NCI-H748 treated with DMSO at 0.1 percent for 48 hours (cell line): Measurements from ENCODE around the gene JMJD7.

Experiments
- DNase-seq: peaks from one replicate; lab custom pipeline; 2025; lab: John Stamatoyannopoulos, UW

Gene JMJD7

DNA sequence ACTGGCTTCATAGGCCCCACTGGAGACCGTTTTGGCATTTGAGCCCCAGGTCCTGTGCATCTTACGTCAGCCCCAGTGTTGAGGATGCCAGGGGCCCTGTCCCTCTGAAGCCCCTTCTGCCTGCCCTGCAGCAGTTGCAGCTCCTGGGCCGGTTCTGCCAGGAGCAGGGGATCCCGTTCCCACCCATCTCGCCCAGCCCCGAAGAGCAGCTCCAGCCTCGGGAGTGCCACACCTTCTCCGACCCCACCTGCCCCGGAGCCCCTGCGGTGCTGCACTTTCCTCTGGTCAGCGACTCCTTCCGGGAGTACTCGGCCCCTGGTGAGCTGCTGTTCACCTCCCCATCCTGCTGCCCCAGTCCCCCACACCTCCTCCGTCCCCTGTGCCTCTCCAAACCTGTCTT is 19.3 kb downstream of the JMJD7 start:
- DNase-seq = no peak

- no peak for DNase-seq
These were observed 20.1 kb downstream of the JMJD7 start for GRCh38 chr15:41847981-41848380.

GRCh38 chr15:41848631-41849030 is 20.7 kb downstream of the JMJD7 start:
- DNase-seq = no peak

GRCh38 chr15:41849204-41849603 is 21.3 kb downstream of the JMJD7 start:
- no peak for DNase-seq

DNA sequence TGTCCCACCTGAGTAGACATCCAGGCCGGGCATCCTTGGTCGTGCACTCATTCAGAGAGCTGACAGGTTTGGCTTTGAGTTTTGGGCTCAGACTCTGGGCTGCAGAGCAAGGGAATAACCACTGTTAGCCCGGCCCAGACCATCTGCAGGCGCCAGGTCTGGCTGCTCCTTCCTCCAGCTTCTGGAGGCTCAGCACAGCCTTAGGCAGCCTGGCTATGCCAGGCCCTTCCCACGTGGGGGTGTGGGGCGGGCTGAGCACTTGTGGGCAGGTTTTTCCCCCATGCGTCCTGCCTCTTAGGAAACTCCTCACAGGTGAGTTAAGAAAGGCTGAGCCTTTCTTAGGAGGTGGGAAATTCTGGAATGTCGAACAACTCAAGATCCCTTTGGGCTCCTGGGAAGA is 22.0 kb downstream of the JMJD7 start:
- DNase-seq = no peak

GRCh38 chr15:41850482-41851166 is 22.7 kb downstream of the JMJD7 start:
- DNase-seq = no peak

GRCh38 chr15:41851167-41851523 is 23.3 kb downstream of the JMJD7 start:
- no peak for DNase-seq

DNA sequence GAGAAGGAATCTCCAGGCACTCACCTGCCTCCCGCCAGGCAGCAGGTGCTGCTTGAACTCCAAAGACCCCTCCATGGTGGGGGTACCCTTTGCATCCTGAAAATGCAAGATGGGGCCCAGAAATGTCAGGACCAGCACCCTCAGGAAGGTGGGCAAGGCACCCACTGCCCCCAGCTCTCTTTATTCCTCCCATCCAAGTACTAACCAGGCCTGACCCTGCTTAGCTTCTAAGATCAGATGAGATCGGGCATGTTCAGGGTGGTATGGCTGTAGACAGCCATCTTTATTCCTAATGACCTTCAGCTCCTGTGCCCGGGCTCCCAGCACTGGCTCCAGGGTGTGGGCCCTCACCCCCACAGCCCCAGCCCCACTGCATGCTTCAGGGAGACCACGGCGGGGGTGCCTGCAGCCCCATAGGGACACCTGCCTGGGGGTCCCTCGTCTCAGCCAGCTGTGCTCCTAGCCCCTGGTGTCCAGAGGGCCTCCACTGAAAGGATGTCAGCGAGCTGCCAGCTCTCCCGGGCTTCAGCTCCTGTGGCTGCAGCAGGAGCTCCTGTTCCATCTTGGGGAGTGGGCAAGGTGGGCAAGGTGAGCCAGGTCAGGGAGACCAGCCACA is 24.0 kb downstream of the JMJD7 start:
- DNase-seq = no peak

GRCh38 chr15:41852736-41853590 is 25.1 kb downstream of the JMJD7 start:
- DNase-seq = no peak

GRCh38 chr15:41853831-41854230 is 25.9 kb downstream of the JMJD7 start:
- no peak for DNase-seq

DNA sequence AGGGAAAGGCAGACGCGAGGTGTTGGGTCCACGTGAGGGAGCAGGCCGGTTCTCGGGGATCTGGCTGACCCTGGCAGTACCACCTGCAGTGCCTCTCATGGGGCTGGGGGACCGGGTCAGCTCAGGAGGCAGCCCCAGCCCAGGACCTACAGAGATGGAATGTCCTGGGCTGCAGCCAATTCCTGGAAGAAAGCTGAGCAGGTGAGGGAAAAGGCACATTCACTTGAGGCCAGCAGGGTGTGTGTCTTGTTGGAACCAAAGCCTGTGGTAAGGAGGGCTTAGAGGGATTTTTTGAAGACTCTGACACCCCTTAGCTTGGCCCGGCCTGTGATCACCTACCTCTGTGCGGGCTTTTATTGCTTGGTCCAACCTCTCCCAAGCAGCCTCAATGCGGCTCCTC is 26.6 kb downstream of the JMJD7 start:
- no peak for DNase-seq

DNA sequence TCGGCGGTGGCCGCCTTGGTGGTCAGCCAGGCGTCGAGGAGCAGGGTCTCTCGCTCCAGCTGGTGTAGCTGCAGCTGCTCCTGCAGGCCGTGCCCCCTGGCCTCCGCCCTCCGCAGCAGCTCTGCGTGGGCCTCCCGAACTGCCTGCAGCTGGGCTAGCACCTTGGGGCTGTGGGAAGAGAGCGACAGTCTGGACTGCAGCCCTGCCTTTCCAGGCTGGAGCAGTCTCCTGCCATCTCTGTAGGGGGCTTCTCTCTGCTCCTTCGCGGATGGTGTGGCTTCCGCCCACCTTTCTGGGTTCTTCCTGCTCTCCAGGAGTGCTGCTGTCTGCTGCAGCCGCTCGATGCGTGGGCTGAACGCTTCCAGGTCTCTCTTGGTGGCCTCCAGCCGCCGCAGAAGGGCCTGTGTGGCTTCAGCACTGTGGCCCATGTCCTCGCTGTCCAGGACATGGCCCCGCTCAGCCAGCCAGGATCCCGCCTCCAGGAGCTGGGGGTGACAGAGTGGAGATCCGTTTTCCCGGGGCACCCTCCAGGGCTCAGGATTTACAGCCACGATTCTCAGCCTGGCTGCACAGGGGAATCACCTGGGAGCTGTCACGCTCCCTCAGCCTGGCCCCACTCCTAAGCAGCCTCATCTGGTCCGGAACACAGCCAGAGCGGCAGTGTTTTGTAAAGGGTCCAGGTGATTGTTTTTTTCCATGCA is 27.5 kb downstream of the JMJD7 start:
- no peak for DNase-seq

DNA sequence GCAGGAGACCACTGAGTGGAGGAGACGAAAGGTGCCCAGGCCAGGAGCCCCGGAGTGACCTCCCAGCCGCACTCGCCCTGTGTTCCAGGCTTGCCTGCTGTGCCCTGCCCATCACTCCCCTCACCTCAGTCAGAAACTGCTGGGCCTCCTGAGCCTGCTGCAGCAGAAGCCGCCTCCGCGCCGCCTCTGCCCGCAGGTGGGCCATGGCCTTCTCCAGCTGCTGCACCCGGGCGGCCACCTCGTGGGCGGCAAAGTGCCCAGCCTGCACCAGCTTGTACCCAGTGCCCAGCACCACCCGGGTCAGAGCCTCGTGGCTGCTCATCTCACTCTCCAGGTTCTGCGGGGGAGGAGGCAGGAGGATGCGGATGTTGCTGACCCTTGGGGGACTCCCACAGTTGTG is 28.4 kb downstream of the JMJD7 start:
- DNase-seq = no peak

DNA sequence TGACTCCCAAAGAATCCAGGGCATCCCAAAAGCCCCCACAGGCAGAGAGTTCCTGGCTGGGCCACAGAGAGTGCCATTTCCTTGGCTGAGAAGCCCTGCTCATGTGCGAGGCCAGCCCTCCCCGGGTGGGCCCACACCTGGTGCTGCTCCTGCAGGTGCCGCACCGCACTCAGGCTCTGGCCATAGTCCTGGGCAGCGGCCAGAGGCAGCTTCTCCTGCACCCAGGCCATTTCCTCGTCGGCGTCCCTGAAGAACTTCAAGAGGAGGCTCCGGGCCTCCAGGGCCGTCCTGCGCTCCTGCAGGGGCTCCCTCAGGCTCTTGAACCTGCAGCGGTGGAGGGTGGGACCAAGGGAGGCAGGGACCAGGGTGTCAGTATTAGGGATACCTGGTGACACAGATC is 28.8 kb downstream of the JMJD7 start:
- no peak for DNase-seq

- no peak for DNase-seq
These were observed 29.4 kb downstream of the JMJD7 start for GRCh38 chr15:41857316-41857715.

GRCh38 chr15:41858756-41859155 is 30.9 kb downstream of the JMJD7 start:
- DNase-seq = no peak

- DNase-seq = no peak
These were observed 32.3 kb downstream of the JMJD7 start for GRCh38 chr15:41860049-41860828.

- DNase-seq = no peak
These were observed 34.0 kb downstream of the JMJD7 start for GRCh38 chr15:41861736-41862356.

DNA sequence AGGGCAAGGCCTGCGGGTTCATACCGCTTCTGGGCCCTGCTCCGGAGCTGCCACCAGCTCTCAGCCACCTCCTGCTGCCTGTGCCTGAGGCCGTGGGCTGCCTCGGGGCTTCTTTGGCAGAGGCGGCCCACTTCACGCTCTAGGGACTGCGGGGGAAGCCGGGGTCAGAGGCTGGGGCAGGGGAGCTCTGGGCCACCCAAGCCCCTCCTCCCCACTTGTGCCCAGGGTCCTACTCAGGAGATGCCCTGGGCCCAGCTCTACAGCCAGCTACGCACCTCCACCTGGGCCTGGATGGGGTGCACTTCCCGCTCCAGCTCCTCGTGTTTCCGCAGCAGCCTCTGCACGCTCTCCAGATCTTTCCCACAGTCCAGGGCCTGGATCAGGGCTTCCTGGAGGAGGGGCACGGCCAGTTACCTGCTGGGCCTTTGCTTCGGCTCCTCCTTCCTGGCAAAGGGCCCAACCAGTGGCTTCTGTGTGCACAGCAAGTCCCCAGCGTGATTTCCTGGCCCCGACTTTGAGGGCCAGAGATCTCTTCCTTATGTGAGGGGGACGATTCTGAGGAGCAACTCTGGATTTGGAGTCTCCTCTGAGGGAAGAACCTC is 34.7 kb downstream of the JMJD7 start:
- no peak for DNase-seq

- no peak for DNase-seq
These were observed 37.7 kb downstream of the JMJD7 start for GRCh38 chr15:41865490-41866055.
